H1 (cell line): ENCODE results near the gene ERG28.

Experiments
- KDM1A ChIP-seq: fragments of 200-600, 300-600 bp; sonication (generic); IDR thresholded peaks from 2 replicates; pipeline ENCODE4 v1.7.1; 2016; ENCODE audit warnings: mild to moderate bottlenecking, low read length, borderline replicate concordance
- POLR2AphosphoS5 ChIP-seq: IDR thresholded peaks from 2 replicates; pipeline ENCODE4 v1.6.1; 2011; ENCODE audit warnings: low read depth, low read length
- RAD21 ChIP-seq, 2 experiments: IDR thresholded peaks in 1 of 2; conservative IDR thresholded peaks in 1 of 2; 2 replicates each; pipeline ENCODE4 v1.6.1; 2011; ENCODE audit warnings: low read depth in 2 of 2, low read length in 2 of 2, improper control_type of control experiment in 1 of 2, inconsistent platforms in 1 of 2, mild to moderate bottlenecking in 1 of 2, moderate library complexity in 1 of 2
- TAF1 ChIP-seq: IDR thresholded peaks from 2 replicates; pipeline ENCODE4 v1.6.1; 2011; ENCODE audit warnings: mild to moderate bottlenecking, low read depth, low read length
- TF ChIP-seq, protein P1 (sequence below): IDR thresholded peaks from 2 replicates; pipeline ENCODE4 v1.6.1; 2011; ENCODE audit warnings: low read length, improper control_type of control experiment
- TF ChIP-seq, protein P2 (sequence below), 3 experiments: IDR thresholded peaks; 1 replicate in 2 of 3; 2 replicates in 1 of 3; pipeline versions ENCODE4 v1.5.1 to v1.6.1; 2011; ENCODE audit warnings: low read length in 3 of 3, mild to moderate bottlenecking in 3 of 3, inconsistent platforms in 2 of 3, low read depth in 1 of 3, moderate library complexity in 1 of 3; ENCODE audit not compliant: insufficient read depth in 1 of 3; ENCODE audit errors: control extremely low read depth in 1 of 3

DNA sequence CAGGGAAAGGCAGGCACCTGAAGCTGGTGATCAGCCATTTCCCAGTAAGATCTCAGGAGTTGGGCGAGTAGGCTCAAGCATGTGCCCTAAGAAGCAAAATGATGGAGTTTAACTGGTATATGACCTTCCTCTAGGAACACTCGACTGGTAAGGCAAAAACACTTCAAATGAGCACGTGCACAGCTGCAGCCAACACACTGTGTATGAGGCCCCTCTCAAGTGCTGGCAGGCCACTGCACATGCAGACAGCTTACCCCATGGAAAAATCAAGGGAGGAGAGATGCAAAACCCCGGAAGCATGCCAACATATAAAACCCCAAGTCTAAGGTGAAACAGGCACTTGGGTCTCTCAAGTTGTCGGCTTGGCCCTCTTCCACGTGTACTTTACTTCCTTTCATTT is 39.6 kb upstream of the ERG28 start:
- TF ChIP-seq, protein P1, sequence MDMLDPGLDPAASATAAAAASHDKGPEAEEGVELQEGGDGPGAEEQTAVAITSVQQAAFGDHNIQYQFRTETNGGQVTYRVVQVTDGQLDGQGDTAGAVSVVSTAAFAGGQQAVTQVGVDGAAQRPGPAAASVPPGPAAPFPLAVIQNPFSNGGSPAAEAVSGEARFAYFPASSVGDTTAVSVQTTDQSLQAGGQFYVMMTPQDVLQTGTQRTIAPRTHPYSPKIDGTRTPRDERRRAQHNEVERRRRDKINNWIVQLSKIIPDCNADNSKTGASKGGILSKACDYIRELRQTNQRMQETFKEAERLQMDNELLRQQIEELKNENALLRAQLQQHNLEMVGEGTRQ: no peak
- TF ChIP-seq RAD21 (IDR thresholded peaks at IDR 0.05 in 1 of 2, conservative IDR thresholded peaks at IDR 0.05 in 1 of 2; ENCODE audit: low read depth in 2 of 2, low read length in 2 of 2): no peak
- TF ChIP-seq KDM1A: no peak
- TF ChIP-seq, protein P2, sequence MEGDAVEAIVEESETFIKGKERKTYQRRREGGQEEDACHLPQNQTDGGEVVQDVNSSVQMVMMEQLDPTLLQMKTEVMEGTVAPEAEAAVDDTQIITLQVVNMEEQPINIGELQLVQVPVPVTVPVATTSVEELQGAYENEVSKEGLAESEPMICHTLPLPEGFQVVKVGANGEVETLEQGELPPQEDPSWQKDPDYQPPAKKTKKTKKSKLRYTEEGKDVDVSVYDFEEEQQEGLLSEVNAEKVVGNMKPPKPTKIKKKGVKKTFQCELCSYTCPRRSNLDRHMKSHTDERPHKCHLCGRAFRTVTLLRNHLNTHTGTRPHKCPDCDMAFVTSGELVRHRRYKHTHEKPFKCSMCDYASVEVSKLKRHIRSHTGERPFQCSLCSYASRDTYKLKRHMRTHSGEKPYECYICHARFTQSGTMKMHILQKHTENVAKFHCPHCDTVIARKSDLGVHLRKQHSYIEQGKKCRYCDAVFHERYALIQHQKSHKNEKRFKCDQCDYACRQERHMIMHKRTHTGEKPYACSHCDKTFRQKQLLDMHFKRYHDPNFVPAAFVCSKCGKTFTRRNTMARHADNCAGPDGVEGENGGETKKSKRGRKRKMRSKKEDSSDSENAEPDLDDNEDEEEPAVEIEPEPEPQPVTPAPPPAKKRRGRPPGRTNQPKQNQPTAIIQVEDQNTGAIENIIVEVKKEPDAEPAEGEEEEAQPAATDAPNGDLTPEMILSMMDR (IDR thresholded peaks at IDR 0.05; ENCODE audit: control extremely low read depth in 1 of 3, insufficient read depth in 1 of 3, low read depth in 1 of 3, low read length in 3 of 3): no peak
- no peak for TF ChIP-seq TAF1
- TF ChIP-seq POLR2AphosphoS5: no peak
